Bone marrow (tissue), 2 donors: ENCODE measurements around the gene PRELP.

Source experiments
- DNase-seq, 2 donors: peaks; one replicate each; lab custom pipeline; 2025; lab: John Stamatoyannopoulos, UW

Gene PRELP

GRCh38 chr1:203478231-203478630 is 2.6 kb downstream of the PRELP start:
- DNase-seq = no peak

- no peak for DNase-seq
These were observed 3.4 kb downstream of the PRELP start for GRCh38 chr1:203478986-203479385.

GRCh38 chr1:203479646-203480045 is 4.0 kb downstream of the PRELP start:
- DNase-seq = no peak

GRCh38 chr1:203480084-203480483 is 4.5 kb downstream of the PRELP start:
- DNase-seq = no peak

GRCh38 chr1:203480525-203481084 is 5.0 kb downstream of the PRELP start:
- DNase-seq = no peak

- no peak for DNase-seq
These were observed 5.6 kb downstream of the PRELP start for GRCh38 chr1:203481196-203481595.

- DNase-seq = no peak
These were observed 11.2 kb downstream of the PRELP start for GRCh38 chr1:203486618-203487370.

- DNase-seq = no peak
These were observed 12.9 kb downstream of the PRELP start for GRCh38 chr1:203488539-203488938.

- DNase-seq = no peak
These were observed 15.0 kb downstream of the PRELP start for GRCh38 chr1:203490607-203491006.

- DNase-seq = no peak
These were observed 16.1 kb downstream of the PRELP start for GRCh38 chr1:203491664-203492063.

- no peak for DNase-seq
These were observed 16.6 kb downstream of the PRELP start for GRCh38 chr1:203492082-203492747.

- DNase-seq = no peak
These were observed 17.1 kb downstream of the PRELP start for GRCh38 chr1:203492748-203493130.

- DNase-seq = no peak
These were observed 18.3 kb downstream of the PRELP start, which contains the start of gene OPTC for GRCh38 chr1:203493901-203494300. Gene OPTC, plus strand, starts transcription at chr1:203494153. Its CDS starts 1,853 bp downstream, at chr1:203496006.

- DNase-seq = no peak
These were observed 20.2 kb downstream of the PRELP start for GRCh38 chr1:203495845-203496244.

- DNase-seq = no peak
These were observed 21.7 kb downstream of the PRELP start for GRCh38 chr1:203497269-203497777.

- no peak for DNase-seq
These were observed 24.2 kb downstream of the PRELP start for GRCh38 chr1:203499643-203500278.

- no peak for DNase-seq
These were observed 24.7 kb downstream of the PRELP start for GRCh38 chr1:203500279-203500678.

- no peak for DNase-seq
These were observed 28.2 kb downstream of the PRELP start for GRCh38 chr1:203503836-203504235.

- peak; percentile 43 to 71 for DNase-seq
These were observed 29.0 kb downstream of the PRELP start for GRCh38 chr1:203504400-203505250.

GRCh38 chr1:203505526-203506204 is 30.1 kb downstream of the PRELP start:
- DNase-seq = no peak
